ENCODE data around the gene TSPOAP1.

Gene TSPOAP1

GRCh38 chr17:58277107-58277801 lies 51.3 kb downstream of the TSPOAP1 start:
- no peak for DNase-seq (ENCODE audit: low spot score)

GRCh38 chr17:58276423-58276822 lies 52.2 kb downstream of the TSPOAP1 start:
- DNase-seq (ENCODE audit: low spot score): no peak

DNA sequence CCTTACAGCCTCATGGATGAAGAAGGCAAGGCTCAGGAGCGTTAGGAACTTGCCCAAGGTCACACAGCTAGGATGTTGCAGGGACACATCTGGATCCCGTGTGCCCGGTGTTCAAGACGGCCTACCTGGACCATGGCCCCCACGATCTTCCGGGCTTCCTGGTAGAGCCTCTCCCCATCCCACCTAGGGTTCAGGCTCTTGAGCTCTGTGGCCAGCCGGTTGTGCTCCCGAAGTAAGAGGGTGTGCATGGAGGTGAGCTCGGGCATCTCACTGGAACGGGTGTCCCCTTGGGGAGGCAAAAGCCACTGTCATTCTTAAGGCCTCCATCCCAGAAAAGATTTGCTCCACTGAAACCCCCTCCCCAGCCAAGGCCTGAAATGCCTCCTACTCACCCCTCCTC lies 53.2 kb downstream of the TSPOAP1 start:
- no peak for DNase-seq (ENCODE audit: low spot score)

DNA sequence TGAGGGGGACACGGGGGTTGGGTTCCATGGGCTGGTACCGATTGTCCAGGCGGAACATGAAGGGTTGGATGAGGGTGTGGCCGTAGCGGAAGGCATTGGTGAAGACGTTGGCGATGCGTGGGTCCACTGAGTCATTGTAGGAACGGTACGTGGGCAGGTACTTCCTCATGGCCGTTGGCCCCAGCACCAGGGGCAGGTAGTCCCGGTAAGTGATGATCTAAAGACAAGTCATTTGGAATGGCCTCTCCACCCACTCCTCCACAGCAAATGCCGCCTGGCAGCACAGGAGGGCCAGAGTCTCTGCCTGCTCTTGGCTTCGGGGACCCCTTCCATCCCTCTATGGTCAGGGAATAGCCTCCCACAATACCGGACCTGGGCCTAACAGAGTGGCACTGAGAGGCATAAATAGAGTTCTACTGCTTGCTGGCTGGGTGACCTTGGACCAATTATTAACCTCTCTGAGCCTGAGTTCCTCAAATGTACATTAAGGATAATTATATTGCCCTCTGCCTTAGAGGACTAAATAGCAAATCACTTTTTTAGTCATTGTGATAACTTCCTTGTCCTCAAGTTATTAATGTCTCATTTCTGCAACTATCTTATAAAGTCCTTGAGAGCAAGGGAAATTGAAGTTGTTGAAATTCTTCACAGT lies 55.0 kb downstream of the TSPOAP1 start:
- no peak for DNase-seq (ENCODE audit: low spot score)

DNA sequence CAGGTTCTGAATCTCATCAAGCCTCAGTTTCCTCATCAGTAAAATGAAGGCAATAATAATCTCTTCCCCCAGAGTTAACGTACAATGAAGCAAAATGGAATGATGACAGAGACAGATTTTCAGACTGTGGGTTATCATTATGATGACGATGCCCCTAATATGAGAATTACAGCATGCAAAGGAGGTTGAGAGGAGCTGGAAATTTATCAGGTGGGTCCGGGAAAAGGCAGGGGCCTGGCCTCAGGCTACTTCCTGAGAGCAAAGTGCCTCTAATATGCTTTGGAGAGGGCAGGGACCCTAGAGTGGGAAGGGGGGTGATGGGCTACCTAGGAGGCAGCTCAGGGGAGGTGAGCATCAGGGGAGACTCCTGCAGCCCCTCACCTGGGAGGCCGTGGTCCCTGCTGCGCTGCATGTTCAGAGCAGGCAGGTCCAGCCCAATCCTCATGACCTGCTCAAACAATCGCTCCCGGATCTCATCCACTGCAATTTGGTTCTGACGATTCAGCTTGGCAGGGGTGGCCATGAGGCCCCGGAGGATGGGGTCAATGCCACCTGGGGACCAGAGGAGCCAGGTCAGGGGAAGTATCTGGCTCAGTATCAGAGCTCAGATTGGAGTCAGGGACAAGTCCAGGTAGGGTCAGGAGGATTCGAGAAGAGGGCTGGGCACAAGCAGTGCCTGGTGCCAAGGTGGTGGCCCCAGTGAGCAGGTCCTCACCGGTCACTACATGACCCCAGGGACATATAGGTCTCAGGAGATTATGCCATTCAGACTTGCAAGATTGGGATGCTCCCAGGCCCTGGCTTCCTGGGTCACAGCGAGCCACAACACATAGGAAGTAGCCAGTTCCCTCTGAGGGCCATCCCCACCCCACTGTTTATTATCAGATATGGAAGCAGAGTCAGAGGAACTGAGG lies 56.0 kb downstream of the TSPOAP1 start:
- no peak for DNase-seq (ENCODE audit: low spot score)

DNA sequence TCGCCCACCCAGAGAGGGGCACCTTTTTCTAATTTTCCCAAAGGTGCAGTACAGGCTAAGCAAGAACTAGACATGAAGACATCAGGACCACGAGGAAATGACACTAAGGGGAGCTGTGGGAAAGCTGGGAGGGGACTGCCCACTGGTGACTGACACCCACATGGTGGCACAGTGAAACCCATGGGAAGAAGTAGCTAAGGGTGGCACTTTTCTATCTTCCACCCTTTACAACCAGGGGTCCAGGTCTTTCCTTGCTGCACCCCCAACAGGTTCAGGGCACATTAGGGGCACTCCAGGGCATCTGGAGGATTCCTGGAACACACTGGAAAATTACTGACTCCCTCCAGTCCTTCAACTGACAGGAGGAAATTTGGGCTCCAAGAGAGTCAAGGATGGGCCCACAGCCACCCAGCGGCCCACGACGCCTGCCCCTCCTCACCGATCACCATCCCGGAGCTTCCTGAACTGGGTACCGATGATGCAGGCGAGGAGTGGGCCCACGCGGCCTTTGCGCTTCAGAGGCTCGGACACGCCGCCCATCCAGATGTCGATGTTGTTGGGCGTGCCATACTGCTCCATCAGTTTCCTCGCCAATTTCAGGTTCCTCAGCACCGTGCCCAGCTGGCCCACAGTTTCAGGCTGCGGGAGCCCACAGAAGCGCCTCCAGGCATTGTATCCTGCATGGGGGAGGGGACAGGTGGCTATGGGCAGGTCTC lies 57.2 kb downstream of the TSPOAP1 start:
- DNase-seq (ENCODE audit: low spot score): no peak

GRCh38 chr17:58270476-58271215 lies 57.9 kb downstream of the TSPOAP1 start:
- DNase-seq (ENCODE audit: low spot score): no peak

GRCh38 chr17:58269557-58270291 lies 58.9 kb downstream of the TSPOAP1 start:
- DNase-seq (ENCODE audit: low spot score): no peak

- DNase-seq (ENCODE audit: low spot score): no peak
These were observed 59.6 kb downstream of the TSPOAP1 start for GRCh38 chr17:58268774-58269556.

DNA sequence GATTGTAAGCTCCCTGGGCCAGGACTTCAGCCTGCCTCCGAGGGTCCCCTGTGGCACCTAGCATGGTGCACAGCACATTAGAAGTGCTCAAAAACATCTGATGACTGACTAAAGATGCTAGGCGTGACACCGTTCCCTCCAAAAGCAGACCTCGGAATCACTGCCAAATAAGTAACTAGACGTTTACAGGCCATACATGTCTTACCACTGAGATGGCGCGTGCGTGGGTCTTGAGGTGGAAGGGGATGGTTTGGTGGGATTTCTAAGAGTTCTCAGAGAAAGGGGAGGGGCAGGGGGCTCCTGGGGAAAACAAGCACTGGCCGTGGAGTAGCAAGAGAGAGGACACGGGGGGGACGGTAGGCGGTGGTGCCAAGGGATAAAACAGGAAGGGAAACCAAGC lies 60.3 kb downstream of the TSPOAP1 start:
- DNase-seq (ENCODE audit: low spot score): no peak

GRCh38 chr17:58267347-58268324 lies 61.0 kb downstream of the TSPOAP1 start:
- no peak for DNase-seq (ENCODE audit: low spot score)

GRCh38 chr17:58265902-58266875 lies 62.4 kb downstream of the TSPOAP1 start:
- no peak for DNase-seq (ENCODE audit: low spot score)

DNA sequence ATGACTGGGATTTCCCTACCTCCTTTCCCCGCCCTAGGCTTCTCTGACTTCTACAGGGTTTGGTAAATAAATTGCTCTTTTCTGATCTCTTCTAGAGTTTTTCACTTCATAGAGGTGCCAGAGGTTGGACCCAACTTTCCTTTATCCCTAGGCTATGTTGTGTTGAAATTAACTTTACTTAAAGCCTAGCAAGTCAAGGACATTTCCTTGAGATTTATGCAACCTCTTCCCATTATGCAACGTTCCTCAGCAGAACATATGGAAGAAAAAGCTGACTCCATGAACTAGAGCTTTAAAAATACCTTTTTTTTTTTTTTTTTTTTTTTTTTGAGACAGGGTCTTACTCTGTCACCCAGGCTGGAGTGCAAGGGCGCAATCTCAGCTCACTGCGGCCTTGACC lies 63.3 kb downstream of the TSPOAP1 start:
- no peak for DNase-seq (ENCODE audit: low spot score)

DNA sequence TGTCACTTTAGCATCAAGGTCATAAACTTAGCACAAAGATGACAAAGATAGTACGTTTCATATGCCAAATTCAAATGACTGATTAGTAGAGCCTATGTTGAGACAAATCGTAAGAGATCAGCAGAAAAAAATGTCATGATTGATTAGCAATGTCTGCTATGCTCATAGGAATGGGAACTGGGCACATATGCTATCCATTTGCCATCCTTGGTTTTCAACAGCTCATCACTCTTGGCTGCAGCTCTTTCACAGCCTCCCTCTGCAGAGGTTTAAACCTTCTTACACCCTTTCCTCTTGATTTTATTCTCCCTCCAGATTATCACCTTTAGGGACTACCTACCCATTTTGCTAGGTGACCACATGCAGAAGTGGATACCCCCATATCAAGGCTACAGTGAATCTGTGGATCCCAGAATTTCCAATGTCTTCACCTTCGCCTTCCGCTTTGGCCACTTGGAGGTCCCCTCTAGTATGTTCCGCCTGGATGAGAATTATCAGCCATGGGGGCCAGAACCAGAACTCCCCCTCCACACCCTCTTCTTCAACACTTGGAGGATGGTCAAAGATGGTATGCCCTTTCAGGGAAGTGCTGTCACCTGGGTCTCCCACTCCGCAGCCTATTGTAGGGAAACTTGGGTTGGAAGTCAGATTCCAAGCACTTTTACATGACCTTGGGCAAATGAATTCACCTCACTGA lies 64.0 kb downstream of the TSPOAP1 start:
- no peak for DNase-seq (ENCODE audit: low spot score)

GRCh38 chr17:58263773-58264172 lies 64.8 kb downstream of the TSPOAP1 start:
- DNase-seq (ENCODE audit: low spot score): no peak

DNA sequence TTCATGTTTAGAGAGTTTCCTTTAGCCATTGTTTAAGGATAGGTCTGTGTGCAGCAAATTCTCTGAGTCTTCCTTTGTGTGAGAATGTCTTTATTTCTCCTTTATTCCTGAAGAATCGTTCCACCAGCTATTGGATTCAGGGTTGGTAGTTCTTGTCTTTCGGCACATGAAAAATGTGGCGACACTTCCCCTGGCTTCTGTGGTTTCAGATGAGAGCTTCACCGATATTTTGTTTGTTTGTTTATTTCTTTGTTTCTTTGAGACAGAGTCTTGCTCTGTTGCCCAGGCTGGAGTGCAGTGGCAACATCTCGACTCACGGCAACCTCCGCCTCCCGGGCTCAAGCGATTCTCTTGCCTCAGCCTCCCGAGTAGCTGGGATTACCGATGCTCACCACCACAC lies 66.4 kb downstream of the TSPOAP1 start:
- no peak for DNase-seq (ENCODE audit: low spot score)

DNA sequence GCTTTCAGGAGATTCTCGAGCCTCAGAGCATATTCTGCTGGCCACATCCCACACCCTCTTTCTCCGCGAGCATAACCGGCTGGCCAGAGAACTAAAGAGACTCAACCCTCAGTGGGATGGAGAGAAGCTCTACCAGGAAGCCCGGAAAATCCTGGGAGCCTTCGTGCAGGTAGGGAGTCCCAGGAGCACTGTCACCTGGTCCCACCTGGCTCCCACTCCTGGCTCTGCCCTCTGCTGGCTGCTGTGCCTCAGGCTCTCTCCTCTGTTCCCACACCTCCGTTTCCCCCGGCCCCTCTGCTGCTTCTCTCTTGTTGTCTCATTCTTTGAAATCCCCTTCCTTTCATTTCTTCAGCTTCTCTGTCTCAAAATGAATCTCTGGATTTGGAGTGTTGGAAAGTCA lies 73.8 kb downstream of the TSPOAP1 start:
- peak; percentile 11 for DNase-seq (ENCODE audit: low spot score)
